H1 (cell line): ENCODE results near the gene FOXA3. TPM values are rescaled to one million over a fixed set of nuclear protein-coding genes. Genes with fewer than 3 reads are reported as not detected.

Source experiments
- CTCF ChIA-PET: fragments of 300-600 bp; sonication (Branson Sonifier 250); formaldehyde crosslinking; loops from one replicate; lab custom pipeline; 2021; ENCODE audit not compliant: partially characterized antibody; lab: Charles Lee
- POLR2A ChIA-PET: fragments of 300-600 bp; sonication (Branson Sonifier 250); formaldehyde crosslinking; loops from one replicate; lab custom pipeline; 2021; ENCODE audit warnings: inconsistent platforms; ENCODE audit not compliant: partially characterized antibody; lab: Charles Lee
- DNase-seq, 2 experiments: peaks; one replicate each; pipeline versions ENCODE4 v3.0.0 to v3.0.0-alpha.2; 2010 to 2022; ENCODE audit warnings: low spot score in 2 of 2, low read depth in 1 of 2, mixed read lengths in 1 of 2
- FAIRE-seq: peaks from 2 replicates; lab custom pipeline; 2011; peaks lifted over from hg19 to GRCh38; lab: Jason Lieb, UNC
- H2AFZ ChIP-seq: 2 replicates; pipeline ENCODE4 v1.8.1; 2012; ENCODE audit warnings: low read length, inconsistent platforms
- H2AK5ac ChIP-seq: 2 replicates; pipeline ENCODE4 v1.6.1; 2013; ENCODE audit warnings: low read depth, low read length
- H2BK120ac ChIP-seq: replicated peaks from 2 replicates; pipeline ENCODE3; 2013; ENCODE audit warnings: low read depth, low read length, inconsistent platforms
- H2BK12ac ChIP-seq: 2 replicates; pipeline ENCODE4 v1.6.1; 2013; ENCODE audit warnings: low read depth, low read length
- H2BK15ac ChIP-seq: 2 replicates; pipeline ENCODE4 v1.6.1; 2013; ENCODE audit warnings: low read length
- H2BK20ac ChIP-seq: 2 replicates; pipeline ENCODE4 v1.6.1; 2013; ENCODE audit warnings: low read length
- H2BK5ac ChIP-seq: 2 replicates; pipeline ENCODE4 v1.6.1; 2013; ENCODE audit warnings: low read depth, low read length
- H3K14ac ChIP-seq: 2 replicates; pipeline ENCODE4 v1.6.1; 2013; ENCODE audit warnings: inconsistent platforms; ENCODE audit not compliant: insufficient read length
- H3K18ac ChIP-seq: 2 replicates; pipeline ENCODE4 v1.6.1; 2013; ENCODE audit warnings: low read length; ENCODE audit errors: extremely low read depth
- H3K23ac ChIP-seq: 2 replicates; pipeline ENCODE4 v1.6.1; 2013; ENCODE audit warnings: inconsistent platforms; ENCODE audit not compliant: insufficient read length
- H3K23me2 ChIP-seq: 2 replicates; pipeline ENCODE4 v1.6.1; 2013; ENCODE audit warnings: low read depth, low read length
- H3K27ac ChIP-seq: 2 replicates; pipeline ENCODE4 v1.6.1; 2011; ENCODE audit warnings: low read depth, low read length, inconsistent platforms
- H3K27me3 ChIP-seq, 4 experiments: replicated peaks in 1 of 4; 1 replicate in 1 of 4; 2 replicates in 3 of 4; pipeline versions ENCODE4 v1.6.1 to v1.8.1; 2011 to 2013; ENCODE audit warnings: low read length in 3 of 4, mild to moderate bottlenecking in 3 of 4, inconsistent platforms in 2 of 4, mixed read lengths in 2 of 4, moderate library complexity in 1 of 4; ENCODE audit not compliant: control insufficient read depth in 3 of 4, insufficient read depth in 3 of 4; ENCODE audit errors: extremely low read depth in 1 of 4
- H3K36me3 ChIP-seq, 4 experiments: 2 replicates each; pipeline versions ENCODE4 v1.6.1 to v1.8.1; 2011 to 2013; ENCODE audit warnings: mild to moderate bottlenecking in 4 of 4, low read length in 3 of 4, moderate library complexity in 2 of 4, control low read depth in 1 of 4, inconsistent platforms in 1 of 4; ENCODE audit not compliant: insufficient read depth in 4 of 4, control insufficient read depth in 2 of 4
- H3K4ac ChIP-seq: replicated peaks from 2 replicates; pipeline ENCODE3; 2013; ENCODE audit warnings: low read length, low read depth, mixed read lengths, inconsistent platforms; ENCODE audit not compliant: insufficient read length
- H3K4me1 ChIP-seq, 4 experiments: replicated peaks in 1 of 4; 1 replicate in 1 of 4; 2 replicates in 3 of 4; pipeline versions ENCODE4 v1.6.1 to v1.8.1; 2011 to 2013; ENCODE audit warnings: low read length in 3 of 4, inconsistent platforms in 2 of 4, mixed read lengths in 1 of 4; ENCODE audit not compliant: insufficient read depth in 4 of 4, control insufficient read depth in 3 of 4
- H3K4me2 ChIP-seq, 2 experiments: 2 replicates each; pipeline versions ENCODE4 v1.6.1 to v1.8.1; 2011 to 2013; ENCODE audit warnings: low read depth in 2 of 2, low read length in 2 of 2, control low read depth in 1 of 2, inconsistent platforms in 1 of 2, mild to moderate bottlenecking in 1 of 2; ENCODE audit not compliant: insufficient read depth in 1 of 2
- H3K4me3 ChIP-seq, 4 experiments: fragments of 200-600, 300-600 bp in 1 of 4; sonication (generic), shearing (Covaris generic), sonication (Bioruptor Twin) in 1 of 4; 2 replicates each; pipeline versions ENCODE4 v1.5.1 to v1.8.1; 2011 to 2016; ENCODE audit warnings: low read length in 4 of 4, low read depth in 3 of 4, control low read depth in 2 of 4, inconsistent platforms in 2 of 4, mild to moderate bottlenecking in 2 of 4, mixed read lengths in 1 of 4, moderate library complexity in 1 of 4; ENCODE audit not compliant: insufficient read depth in 2 of 4; ENCODE audit errors: extremely low read depth in 1 of 4
- H3K56ac ChIP-seq: replicated peaks from 2 replicates; pipeline ENCODE3; 2013; ENCODE audit warnings: low read depth, mild to moderate bottlenecking, mixed read lengths, low read length, inconsistent platforms; ENCODE audit not compliant: insufficient read length
- H3K79me1 ChIP-seq: 2 replicates; pipeline ENCODE4 v1.6.1; 2013; ENCODE audit warnings: low read depth, low read length, control low read depth
- H3K79me2 ChIP-seq, 2 experiments: 2 replicates each; pipeline versions ENCODE4 v1.6.1 to v1.8.1; 2012 to 2013; ENCODE audit warnings: low read length in 2 of 2, mild to moderate bottlenecking in 2 of 2, inconsistent platforms in 1 of 2; ENCODE audit not compliant: insufficient read depth in 2 of 2, control insufficient read depth in 1 of 2
- H3K9ac ChIP-seq, 4 experiments: replicated peaks in 1 of 4; 1 replicate in 1 of 4; 2 replicates in 3 of 4; pipeline versions ENCODE4 v1.6.1 to v1.8.1; 2011 to 2013; ENCODE audit warnings: low read depth in 3 of 4, low read length in 3 of 4, control low read depth in 2 of 4, mild to moderate bottlenecking in 2 of 4, moderate library complexity in 2 of 4, inconsistent platforms in 1 of 4; ENCODE audit errors: extremely low read depth in 1 of 4
- H3K9me3 ChIP-seq, 2 experiments: 2 replicates each; pipeline versions ENCODE4 v1.6.1 to v1.8.1; 2012 to 2013; ENCODE audit warnings: mild to moderate bottlenecking in 2 of 2, moderate library complexity in 2 of 2, control low read depth in 1 of 2, inconsistent platforms in 1 of 2, low read depth in 1 of 2, low read length in 1 of 2, mixed read lengths in 1 of 2; ENCODE audit not compliant: insufficient read depth in 2 of 2
- H4K20me1 ChIP-seq, 2 experiments: replicated peaks in 1 of 2; 2 replicates each; pipeline versions ENCODE3 to v1.8.1; 2011 to 2013; ENCODE audit warnings: inconsistent platforms in 2 of 2, low read length in 2 of 2, mild to moderate bottlenecking in 1 of 2; ENCODE audit not compliant: insufficient read depth in 2 of 2, control insufficient read depth in 1 of 2
- H4K5ac ChIP-seq: 2 replicates; pipeline ENCODE4 v1.6.1; 2013; ENCODE audit warnings: low read length, low read depth, mixed read lengths, inconsistent platforms; ENCODE audit not compliant: insufficient read length
- H4K8ac ChIP-seq: 2 replicates; pipeline ENCODE4 v1.8.0; 2013; ENCODE audit warnings: mild to moderate bottlenecking, moderate library complexity, low read length, inconsistent platforms; ENCODE audit not compliant: insufficient read depth; ENCODE audit errors: extremely low read depth
- H4K91ac ChIP-seq: replicated peaks from 2 replicates; pipeline ENCODE3; 2013; ENCODE audit warnings: low read length, mixed read lengths, inconsistent platforms; ENCODE audit not compliant: insufficient read length
- ASH2L ChIP-seq: fragments of 200-600, 300-600 bp; sonication (generic); IDR thresholded peaks from one replicate; pipeline ENCODE4 v1.7.1; 2017; ENCODE audit warnings: low read length
- BRCA1 ChIP-seq: IDR thresholded peaks from 2 replicates; pipeline ENCODE4 v1.6.1; 2012; ENCODE audit warnings: low read depth, low read length, improper control_type of control experiment
- EGR1 ChIP-seq: IDR thresholded peaks from 2 replicates; pipeline ENCODE4 v1.6.1; 2011; ENCODE audit warnings: low read depth, low read length, borderline replicate concordance
- JUN ChIP-seq: IDR thresholded peaks from 2 replicates; pipeline ENCODE4 v1.6.1; 2011; ENCODE audit warnings: low read depth, mild to moderate bottlenecking, improper control_type of control experiment, low read length
- NANOG ChIP-seq: IDR thresholded peaks from 2 replicates; pipeline ENCODE4 v1.6.1; 2011; ENCODE audit warnings: low read length, low read depth, mild to moderate bottlenecking, inconsistent platforms; ENCODE audit not compliant: insufficient read depth, poor library complexity, severe bottlenecking
- PHF8 ChIP-seq: fragments of 200-600 bp; sonication (generic); conservative IDR thresholded peaks from 2 replicates; pipeline ENCODE4 v1.7.1; 2012; ENCODE audit warnings: low read depth, mild to moderate bottlenecking, inconsistent platforms, low read length, moderate library complexity
- POU5F1 ChIP-seq: IDR thresholded peaks from 2 replicates; pipeline ENCODE4 v1.6.1; 2011; ENCODE audit warnings: low read depth, mild to moderate bottlenecking, low read length, moderate library complexity
- SAP30 ChIP-seq: fragments of 300-600 bp; sonication (generic); IDR thresholded peaks from 2 replicates; pipeline ENCODE4 v1.7.1; 2012; ENCODE audit warnings: low read length, moderate library complexity, mild to moderate bottlenecking, inconsistent platforms; ENCODE audit not compliant: insufficient read depth, insufficient replicate concordance
- SIN3A ChIP-seq, 2 experiments: IDR thresholded peaks in 1 of 2; conservative IDR thresholded peaks in 1 of 2; 2 replicates each; pipeline ENCODE4 v1.6.1; 2011 to 2012; ENCODE audit warnings: low read length in 2 of 2, improper control_type of control experiment in 1 of 2, low read depth in 1 of 2, mild to moderate bottlenecking in 1 of 2
- SP1 ChIP-seq: IDR thresholded peaks from 2 replicates; pipeline ENCODE4 v1.6.1; 2011; ENCODE audit warnings: low read depth, low read length
- TAF1 ChIP-seq: IDR thresholded peaks from 2 replicates; pipeline ENCODE4 v1.6.1; 2011; ENCODE audit warnings: mild to moderate bottlenecking, low read depth, low read length
- WGBS, 2 experiments: shearing (Covaris generic) in 1 of 2; methylation state at CpG; one replicate each; pipeline versions ENCODE4 v1.1.6 to v1.1.7; 2013 to 2015; ENCODE audit warnings: low lambda C conversion rate in 2 of 2, mixed read lengths in 2 of 2, inconsistent platforms in 1 of 2, low coverage in 1 of 2, missing lambda C conversion rate in 1 of 2; ENCODE audit not compliant: insufficient replicate concordance in 2 of 2, insufficient coverage in 1 of 2, insufficient read length in 1 of 2; ENCODE audit errors: extremely low coverage in 1 of 2, missing lambda C conversion rate in 1 of 2; 5-methylcytosine and 5-hydroxymethylcytosine counted together
- polyA plus RNA-seq, 7 experiments: library from polyadenylated mRNA; depleted of rRNA in 3 of 7; stranded (reverse) in 5 of 7; unstranded in 2 of 7; fragments of >200 nt in 5 of 7; fragments of 200-250 nt in 2 of 7; gene quantifications; 1 replicate in 5 of 7; 2 replicates in 1 of 7; 4 replicates in 1 of 7; pipeline versions ENCODE4 v1.2.1 to v1.2.3, GENCODE V29; 2011 to 2013; ENCODE audit warnings: missing spikeins in 2 of 7, mixed read lengths in 2 of 7
- total RNA-seq: library from RNA; stranded (reverse); fragmentation: NEBNext Ultra II Directional; extraction: Animal tissue kit (Norgen Biotek cat#: 25700); gene quantifications from 2 replicates; pipeline ENCODE4 v1.2.1, GENCODE V29; 2021

The FOXA3 gene
- total and polyA plus RNA-seq, 2 of the 8 experiments (the other 6 are each of a cell fraction or from before 2014, with no cell fraction given): 20.2 to 49.1 TPM

DNA sequence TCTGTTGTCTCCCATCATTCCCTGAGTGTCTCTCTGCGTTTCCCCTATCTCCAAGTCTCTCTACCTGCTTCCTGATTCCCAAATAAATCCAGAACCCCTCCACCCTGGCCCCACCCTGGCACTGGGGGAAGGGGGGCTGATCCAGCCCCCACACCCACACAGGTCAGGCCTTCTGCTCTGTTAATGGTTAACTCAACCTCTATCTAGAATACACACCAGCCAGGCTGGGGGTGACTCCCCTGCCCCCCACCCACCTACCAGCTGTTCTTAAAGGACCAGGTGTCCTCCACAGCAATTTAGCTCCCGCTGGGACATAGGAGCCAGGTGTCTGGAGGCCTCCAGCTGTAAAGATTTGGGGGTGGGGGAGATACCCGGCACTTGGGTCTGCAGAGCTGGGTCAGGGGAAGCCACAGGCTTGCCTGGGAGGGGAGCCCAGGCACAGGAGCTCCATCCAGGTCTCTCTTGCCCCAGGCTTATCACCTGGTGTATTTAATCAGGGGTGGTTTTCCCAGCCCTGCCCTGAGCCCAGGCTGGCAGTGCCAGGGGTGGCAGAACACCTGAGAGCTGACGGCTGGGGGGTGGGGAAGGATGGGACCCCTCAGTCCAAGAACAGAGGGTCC is 17.9 kb downstream of the FOXA3 start:
- peak overlapping the region; percentile 98 for H3K4ac ChIP-seq
- H2BK20ac ChIP-seq: peak overlapping the region; percentile 91; the same call in 1 of the 2 replicates
- peak overlapping the region; percentile 11 for H2BK120ac ChIP-seq
- H2AK5ac ChIP-seq: peak overlapping the region; percentile 89
- CTCF ChIA-PET: interaction anchor here (0.8 to 10.7 kb wide), 18 partner anchors 10 to 202 kb away, joined by 3 to 208 read pairs (median 4); partner anchors contain the start of genes FOXA3, MYPOP and SYMPK
- H3K4me1 ChIP-seq: peaks cover 6 to 29% (median 21%) of the 10 kb centered on the region in 4 experiments
- peak overlapping the region; percentile 19 to 59 (median 48); a peak in 5 of 8 replicates for H3K4me3 ChIP-seq
- H2BK12ac ChIP-seq: peak overlapping the region; percentile 89; the same call in 1 of the 2 replicates
- DNase-seq (peak in 1 of 2 experiments; percentile 67), FAIRE-seq (no peak)
- H4K91ac ChIP-seq: peak overlapping the region; percentile 96
- H4K8ac ChIP-seq: peak overlapping the region; percentile 22; the same call in 1 of the 2 replicates
- H3K18ac ChIP-seq: peak overlapping the region; percentile 81
- POLR2A ChIA-PET: interaction anchor here (0.8 to 9.8 kb wide), 9 partner anchors 10 to 112 kb away, joined by 3 to 277 read pairs (median 4); partner anchors contain the start of genes FOXA3 and SYMPK
- H3K36me3 ChIP-seq: peaks cover 0 to 7% (median 0%) of the 10 kb centered on the region in 4 experiments; a peak in 1 of 8 replicates
- H2BK5ac ChIP-seq: peak overlapping the region; percentile 90; the same call in 1 of the 2 replicates
- peak overlapping the region in 1 of 4 experiments; percentile 20; a peak in 2 of 7 replicates for H3K9ac ChIP-seq
- 28% methylated on average over 4 of the region's 4 CpGs; no CpG with 5 or more reads in 1 of the 2 experiments for WGBS, 2 experiments
- H2AFZ ChIP-seq: no peak overlapping the region
- peak overlapping the region; percentile 37; the same call in 1 of the 2 replicates for H3K27ac ChIP-seq
- no peak overlapping the region for H3K56ac ChIP-seq
- H3K23me2 ChIP-seq: peaks cover 11% of the 10 kb centered on the region; the same call in 1 of the 2 replicates
- H3K79me1 ChIP-seq: 0 out of 2 replicates have a peak, but pooled peaks cover 5% of the 10 kb centered on the region
- H2BK15ac ChIP-seq: peak overlapping the region; percentile 95
- peaks cover 3 to 16% of the 10 kb centered on the region in 2 experiments for H4K20me1 ChIP-seq
- no peaks in the 10 kb centered on the region; a peak in 1 of 4 replicates for H3K79me2 ChIP-seq
- no peaks in the 10 kb centered on the region for H3K27me3 ChIP-seq
- peak overlapping the region; percentile 25 for H4K5ac ChIP-seq
- no peak overlapping the region for H3K23ac ChIP-seq
- peak overlapping the region; percentile 78 to 83 for H3K4me2 ChIP-seq
- no peaks in the 10 kb centered on the region for H3K9me3 ChIP-seq
- H3K14ac ChIP-seq: no peak overlapping the region
- TF ChIP-seq SAP30 (peak; percentile 11), TAF1 (0 out of 2 replicates have a peak, but pooled peaks have one; percentile 16), EGR1 (peak; percentile 64; the same call in 1 of the 2 replicates), POU5F1 (no peak), ASH2L (peak; percentile 25), JUN (no peak), PHF8 (no peak), NANOG (peak; percentile 70), SP1 (peak; percentile 19; the same call in 1 of the 2 replicates), SIN3A (conservative IDR thresholded peaks at IDR 0.05 in 1 of 2, IDR thresholded peaks at IDR 0.05 in 1 of 2; ENCODE audit: low read depth in 1 of 2, low read length in 2 of 2) (no peak; a peak in 1 of 4 replicates), BRCA1 (no peak)
